H9 (cell line): ENCODE measurements around the gene FAM227B. TPM values are rescaled to one million over a fixed set of nuclear protein-coding genes. Genes with fewer than 3 reads are reported as not detected.

Experiments
- DNase-seq: peaks from one replicate; pipeline ENCODE4 v3.0.0-alpha.2; 2017
- H2AFZ ChIP-seq: one replicate; pipeline ENCODE4 v1.6.1; 2013; ENCODE audit warnings: mild to moderate bottlenecking, low read length, control low read depth, moderate library complexity
- H2AK5ac ChIP-seq: 2 replicates; pipeline ENCODE4 v1.6.1; 2013; ENCODE audit warnings: low read length, control low read depth, mixed read lengths; ENCODE audit not compliant: insufficient read length
- H2BK120ac ChIP-seq: one replicate; pipeline ENCODE4 v1.6.1; 2013; ENCODE audit warnings: low read depth, mild to moderate bottlenecking, low read length, control low read depth, inconsistent platforms; ENCODE audit not compliant: poor library complexity, severe bottlenecking
- H2BK12ac ChIP-seq: 2 replicates; pipeline ENCODE4 v1.6.1; 2013; ENCODE audit warnings: low read length, control low read depth, mixed read lengths, low read depth; ENCODE audit not compliant: insufficient read length
- H2BK15ac ChIP-seq: 2 replicates; pipeline ENCODE4 v1.6.1; 2013; ENCODE audit warnings: low read depth, low read length, control low read depth
- H2BK20ac ChIP-seq: one replicate; pipeline ENCODE4 v1.6.1; 2013; ENCODE audit warnings: low read depth, mild to moderate bottlenecking, low read length, control low read depth, inconsistent platforms; ENCODE audit not compliant: poor library complexity, severe bottlenecking
- H2BK5ac ChIP-seq: 2 replicates; pipeline ENCODE4 v1.6.1; 2013; ENCODE audit warnings: low read length, control low read depth, mixed read lengths; ENCODE audit not compliant: insufficient read length
- H3K14ac ChIP-seq: 2 replicates; pipeline ENCODE4 v1.6.1; 2013; ENCODE audit warnings: low read length, control low read depth; ENCODE audit not compliant: insufficient read depth
- H3K18ac ChIP-seq: 2 replicates; pipeline ENCODE4 v1.6.1; 2013; ENCODE audit warnings: low read depth, mild to moderate bottlenecking, mixed read lengths, low read length, control low read depth; ENCODE audit not compliant: insufficient read length
- H3K23ac ChIP-seq: 2 replicates; pipeline ENCODE4 v1.6.1; 2013; ENCODE audit warnings: low read length, control low read depth, mixed read lengths, low read depth; ENCODE audit not compliant: insufficient read length
- H3K23me2 ChIP-seq: 2 replicates; pipeline ENCODE4 v1.6.1; 2013; ENCODE audit warnings: low read depth, mild to moderate bottlenecking, mixed read lengths, low read length, control low read depth; ENCODE audit not compliant: insufficient read length, poor library complexity, severe bottlenecking
- H3K27ac ChIP-seq: 2 replicates; pipeline ENCODE4 v1.5.1; 2013; ENCODE audit warnings: low read length, control low read depth, mixed read lengths, low read depth; ENCODE audit not compliant: insufficient read length
- H3K27me3 ChIP-seq: 2 replicates; pipeline ENCODE4 v1.6.1; 2013; ENCODE audit warnings: low read length, control low read depth, inconsistent platforms; ENCODE audit not compliant: insufficient read depth
- H3K4ac ChIP-seq: 2 replicates; pipeline ENCODE4 v1.6.1; 2013; ENCODE audit warnings: low read depth, mild to moderate bottlenecking, control low read depth, inconsistent platforms, low read length, moderate library complexity
- H3K4me1 ChIP-seq: 2 replicates; pipeline ENCODE4 v1.6.1; 2013; ENCODE audit warnings: low read length, control low read depth, inconsistent platforms; ENCODE audit not compliant: insufficient read depth
- H3K4me2 ChIP-seq: 2 replicates; pipeline ENCODE4 v1.6.1; 2013; ENCODE audit warnings: low read length, control low read depth, mixed read lengths; ENCODE audit not compliant: insufficient read length, insufficient read depth
- H3K56ac ChIP-seq: 2 replicates; pipeline ENCODE4 v1.6.1; 2013; ENCODE audit warnings: low read depth, mild to moderate bottlenecking, mixed read lengths, low read length, control low read depth; ENCODE audit not compliant: insufficient read length
- H3K79me1 ChIP-seq: 2 replicates; pipeline ENCODE4 v1.6.1; 2013; ENCODE audit warnings: low read depth, mild to moderate bottlenecking, moderate library complexity, low read length, control low read depth, inconsistent platforms; ENCODE audit not compliant: insufficient read depth, poor library complexity, severe bottlenecking
- H3K79me2 ChIP-seq: 2 replicates; pipeline ENCODE4 v1.6.1; 2013; ENCODE audit warnings: low read length, control low read depth, inconsistent platforms; ENCODE audit not compliant: insufficient read depth
- H3K9ac ChIP-seq: 2 replicates; pipeline ENCODE4 v1.6.1; 2013; ENCODE audit warnings: low read length, control low read depth, mixed read lengths; ENCODE audit not compliant: insufficient read length; ENCODE audit errors: extremely low read depth
- H3K9me3 ChIP-seq: one replicate; pipeline ENCODE4 v1.6.1; 2013; ENCODE audit warnings: low read depth, low read length, inconsistent platforms; ENCODE audit not compliant: control insufficient read depth
- H3T11ph ChIP-seq: one replicate; pipeline ENCODE4 v1.6.1; 2013; ENCODE audit warnings: mild to moderate bottlenecking, low read length, control low read depth, inconsistent platforms
- H4K20me1 ChIP-seq: one replicate; pipeline ENCODE4 v1.6.1; 2013; ENCODE audit not compliant: control insufficient read depth, insufficient read length, insufficient read depth
- H4K5ac ChIP-seq: 2 replicates; pipeline ENCODE4 v1.6.1; 2013; ENCODE audit warnings: low read depth, mild to moderate bottlenecking, mixed read lengths, low read length, control low read depth; ENCODE audit not compliant: insufficient read length
- H4K8ac ChIP-seq: replicated peaks from 2 replicates; pipeline ENCODE4 v1.6.1; 2013; ENCODE audit warnings: low read length, control low read depth, mixed read lengths, low read depth; ENCODE audit not compliant: insufficient read length
- H4K91ac ChIP-seq: 2 replicates; pipeline ENCODE4 v1.6.1; 2013; ENCODE audit warnings: low read depth, mild to moderate bottlenecking, moderate library complexity, mixed read lengths, low read length, control low read depth; ENCODE audit not compliant: insufficient read length
- H3K27ac Mint-ChIP-seq, 3 experiments: 2 replicates in 2 of 3; 3 replicates in 1 of 3; pipeline ENCODE4 v1.8.0; 2020 to 2021; ENCODE audit warnings: mixed read lengths in 3 of 3, mild to moderate bottlenecking in 1 of 3, moderate library complexity in 1 of 3
- H3K27me3 Mint-ChIP-seq: 2 replicates; pipeline ENCODE4 v1.8.0; 2021; ENCODE audit warnings: low read depth, mild to moderate bottlenecking, moderate library complexity, mixed read lengths
- H3K36me3 Mint-ChIP-seq, 3 experiments: 2 replicates in 2 of 3; 3 replicates in 1 of 3; pipeline ENCODE4 v1.8.0; 2020 to 2021; ENCODE audit warnings: low read depth in 3 of 3, mixed read lengths in 3 of 3; ENCODE audit not compliant: insufficient read depth in 1 of 3
- H3K4me1 Mint-ChIP-seq, 2 experiments: 2 replicates each; pipeline ENCODE4 v1.8.0; 2020; ENCODE audit warnings: mixed read lengths in 2 of 2
- H3K4me3 Mint-ChIP-seq, 2 experiments: 2 replicates in 1 of 2; 3 replicates in 1 of 2; pipeline ENCODE4 v1.8.0; 2020 to 2021; ENCODE audit warnings: mild to moderate bottlenecking in 2 of 2, mixed read lengths in 2 of 2, moderate library complexity in 1 of 2
- H3K9me3 Mint-ChIP-seq, 2 experiments: 2 replicates in 1 of 2; 3 replicates in 1 of 2; pipeline ENCODE4 v1.8.0; 2020; ENCODE audit warnings: mild to moderate bottlenecking in 2 of 2, mixed read lengths in 2 of 2, moderate library complexity in 1 of 2
- WGBS: extraction: QIAGEN DNeasy Blood & Tissue Kit; methylation state at CpG from one replicate; pipeline ENCODE4 v1.1.7; 2013; ENCODE audit warnings: missing lambda C conversion rate, low lambda C conversion rate, mixed read lengths; ENCODE audit not compliant: insufficient read length; ENCODE audit errors: extremely low coverage; 5-methylcytosine and 5-hydroxymethylcytosine counted together
- total RNA-seq: library from RNA; stranded (reverse); gene quantifications from 2 replicates; pipeline ENCODE4 v1.2.1, GENCODE V29; 2021
- TF ChIP-seq, protein P1 (sequence below): fragments of 200-600 bp; sonication (generic); conservative IDR thresholded peaks from 3 replicates; pipeline ENCODE4 v1.8.0; 2021; ENCODE audit warnings: antibody characterized with exemption, mild to moderate bottlenecking

Gene FAM227B
- total RNA-seq, 1 experiment from 2014 or later = 5.5 TPM

DNA sequence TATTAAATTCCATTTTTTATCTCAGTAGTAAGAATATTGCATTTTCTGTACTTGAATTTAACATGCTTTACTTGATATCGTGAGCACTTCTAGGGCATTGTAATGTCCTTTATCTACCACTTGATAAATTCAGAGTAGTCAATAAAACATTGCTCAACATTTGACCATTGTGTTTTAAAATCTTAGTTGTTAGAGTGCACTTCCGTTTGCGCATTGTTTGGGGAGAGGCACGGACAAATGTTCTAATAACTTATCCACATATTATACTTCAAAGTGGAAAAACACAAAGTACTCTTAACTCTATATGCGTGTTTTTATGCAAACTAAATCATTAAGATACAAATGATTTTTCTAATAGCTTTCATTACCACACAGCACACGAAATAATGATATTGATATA lies 419 bp downstream of the FAM227B start:
- H3K27ac ChIP-seq = no peak overlapping the region
- H3K4me1 Mint-ChIP-seq = peaks cover 24 to 25% of the 10 kb centered on the region in 2 experiments
- peaks cover 19 to 22% (median 21%) of the 10 kb centered on the region in 3 experiments for H3K36me3 Mint-ChIP-seq

More for the DNA sequence above, 419 bp downstream of the FAM227B start:
- Mint-ChIP-seq H3K27ac (peak overlapping the region in 2 of 3 experiments; percentile 18 to 99; a peak in 3 of 7 replicates), H3K9me3 (peaks cover 10 to 11% of the 10 kb centered on the region in 2 experiments; a peak in 4 of 5 replicates), H3K4me3 (peak overlapping the region; percentile 94 to 98), H3K27me3 (no peaks in the 10 kb centered on the region)
- no peak overlapping the region for H2AFZ ChIP-seq
- peak overlapping the region; percentile 56 for H3K4me2 ChIP-seq
- H3K14ac ChIP-seq = no peak overlapping the region
- H3K79me2 ChIP-seq = peaks cover 3% of the 10 kb centered on the region; the same call in 1 of the 2 replicates
- H2BK12ac ChIP-seq = no peak overlapping the region
- no CpG with 5 or more reads among the region's 6 CpGs for WGBS
- H3K23ac ChIP-seq = no peak overlapping the region
- H3K4me1 ChIP-seq = no peaks in the 10 kb centered on the region
- TF ChIP-seq, protein P1, sequence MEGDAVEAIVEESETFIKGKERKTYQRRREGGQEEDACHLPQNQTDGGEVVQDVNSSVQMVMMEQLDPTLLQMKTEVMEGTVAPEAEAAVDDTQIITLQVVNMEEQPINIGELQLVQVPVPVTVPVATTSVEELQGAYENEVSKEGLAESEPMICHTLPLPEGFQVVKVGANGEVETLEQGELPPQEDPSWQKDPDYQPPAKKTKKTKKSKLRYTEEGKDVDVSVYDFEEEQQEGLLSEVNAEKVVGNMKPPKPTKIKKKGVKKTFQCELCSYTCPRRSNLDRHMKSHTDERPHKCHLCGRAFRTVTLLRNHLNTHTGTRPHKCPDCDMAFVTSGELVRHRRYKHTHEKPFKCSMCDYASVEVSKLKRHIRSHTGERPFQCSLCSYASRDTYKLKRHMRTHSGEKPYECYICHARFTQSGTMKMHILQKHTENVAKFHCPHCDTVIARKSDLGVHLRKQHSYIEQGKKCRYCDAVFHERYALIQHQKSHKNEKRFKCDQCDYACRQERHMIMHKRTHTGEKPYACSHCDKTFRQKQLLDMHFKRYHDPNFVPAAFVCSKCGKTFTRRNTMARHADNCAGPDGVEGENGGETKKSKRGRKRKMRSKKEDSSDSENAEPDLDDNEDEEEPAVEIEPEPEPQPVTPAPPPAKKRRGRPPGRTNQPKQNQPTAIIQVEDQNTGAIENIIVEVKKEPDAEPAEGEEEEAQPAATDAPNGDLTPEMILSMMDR = no peak
- no peak overlapping the region for H2BK120ac ChIP-seq
- H2BK15ac ChIP-seq = no peak overlapping the region
- no peak overlapping the region for H4K8ac ChIP-seq
- no peak overlapping the region for H3K56ac ChIP-seq
- H2BK5ac ChIP-seq = no peak overlapping the region
- H3K9ac ChIP-seq = peak overlapping the region; percentile 78
- peaks cover 4% of the 10 kb centered on the region for H3K23me2 ChIP-seq
- no peaks in the 10 kb centered on the region for H4K20me1 ChIP-seq
- no peak overlapping the region for H3T11ph ChIP-seq
- H4K91ac ChIP-seq = no peak overlapping the region
- no peak for DNase-seq
- H3K18ac ChIP-seq = no peak overlapping the region
- no peak overlapping the region for H3K4ac ChIP-seq
- no peaks in the 10 kb centered on the region for H3K9me3 ChIP-seq
- no peak overlapping the region for H4K5ac ChIP-seq
- H3K27me3 ChIP-seq = no peaks in the 10 kb centered on the region
- H2AK5ac ChIP-seq = no peak overlapping the region
- H3K79me1 ChIP-seq = peaks cover 5% of the 10 kb centered on the region
- H2BK20ac ChIP-seq = no peak overlapping the region
